Measurements from ENCODE around the gene NRCAM.

- TF ChIP-seq CTCF (IDR thresholded peaks at IDR 0.05) (no peak), POLR2A (IDR thresholded peaks at IDR 0.05) (no peak), EP300 (IDR thresholded peaks at IDR 0.05) (no peak), POLR2AphosphoS5 (IDR thresholded peaks at IDR 0.05) (no peak)
These were observed 189.7 kb downstream of the NRCAM start for GRCh38 chr7:108266491-108266890.

Measured in sigmoid colon (tissue), 4 donors.